Activated CD4-positive, alpha-beta T cell treated with anti-CD3 and anti-CD28 coated beads, Interleukin-2, Interleukin-6, amounts not matched to agents 100 ng/mL and 50 ng/mL, durations not matched to agents 16 hours and 8 hours (primary cell): ENCODE data around the gene UBR3.
"Not testable (repeated sequence)": the region's sequence is repeated elsewhere in the genome, so short reads cannot be mapped to it uniquely, and the experiment has no call there.

Experiments
- DNase-seq: peaks from one replicate; pipeline ENCODE4 v3.0.0-alpha.2; 2020

UBR3 gene

DNA sequence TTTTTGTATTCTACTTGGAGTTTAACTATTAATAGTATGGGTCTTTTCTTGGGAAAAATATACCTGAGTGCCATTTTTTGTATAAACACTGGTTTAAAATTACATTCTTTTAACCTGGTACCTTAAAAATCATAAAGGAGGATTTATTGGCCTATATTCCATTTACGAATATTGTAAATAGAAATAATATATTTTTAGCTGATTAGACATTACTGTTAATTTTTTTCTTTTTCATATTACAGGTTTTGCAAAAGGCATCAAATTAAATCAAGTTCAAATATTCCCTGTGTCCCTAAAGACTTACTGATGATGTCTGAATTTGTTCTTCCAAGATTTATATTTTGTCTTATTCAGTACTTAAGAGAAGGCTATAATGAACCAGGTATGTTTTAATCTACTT is 44.7 kb downstream of the UBR3 start:
- no peak for DNase-seq

DNA sequence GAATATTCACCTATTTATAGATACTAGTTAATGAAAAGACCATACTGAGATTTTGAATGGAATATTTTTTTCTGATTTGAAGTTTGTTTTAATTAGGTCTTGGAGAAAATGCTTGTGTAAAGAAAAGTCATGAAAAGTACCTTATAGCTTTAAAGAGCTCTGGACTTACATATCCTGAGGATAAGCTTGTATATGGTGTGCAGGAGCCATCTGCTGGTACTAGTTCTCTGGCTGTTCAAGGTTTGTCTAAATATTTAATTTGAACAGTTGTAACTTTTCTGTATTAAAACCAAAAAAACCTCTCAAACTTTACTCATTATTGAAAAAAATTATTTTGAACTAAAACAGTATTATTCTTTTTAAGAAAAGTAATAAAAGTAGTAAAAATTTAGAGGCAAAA is 50.1 kb downstream of the UBR3 start:
- DNase-seq = no peak

DNA sequence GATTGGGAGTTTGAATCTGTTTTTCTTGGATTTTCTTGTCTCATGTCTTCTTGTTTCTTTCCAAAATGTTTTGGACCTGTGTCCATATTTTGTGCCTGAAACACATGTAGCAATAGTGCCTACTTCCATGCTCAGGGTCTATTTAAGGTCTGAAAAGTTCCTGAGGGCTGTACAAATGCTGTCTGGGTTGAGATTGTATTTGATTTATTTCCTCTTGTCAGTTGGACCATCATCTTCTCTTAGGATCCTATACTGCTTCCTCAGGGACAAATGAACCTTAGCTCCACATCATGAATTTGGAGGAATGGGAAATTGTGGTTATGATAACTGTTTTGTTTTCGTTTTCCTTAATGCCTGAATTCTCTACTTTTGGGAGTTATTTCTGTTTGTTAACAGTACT is 59.9 kb downstream of the UBR3 start:
- no peak for DNase-seq

DNA sequence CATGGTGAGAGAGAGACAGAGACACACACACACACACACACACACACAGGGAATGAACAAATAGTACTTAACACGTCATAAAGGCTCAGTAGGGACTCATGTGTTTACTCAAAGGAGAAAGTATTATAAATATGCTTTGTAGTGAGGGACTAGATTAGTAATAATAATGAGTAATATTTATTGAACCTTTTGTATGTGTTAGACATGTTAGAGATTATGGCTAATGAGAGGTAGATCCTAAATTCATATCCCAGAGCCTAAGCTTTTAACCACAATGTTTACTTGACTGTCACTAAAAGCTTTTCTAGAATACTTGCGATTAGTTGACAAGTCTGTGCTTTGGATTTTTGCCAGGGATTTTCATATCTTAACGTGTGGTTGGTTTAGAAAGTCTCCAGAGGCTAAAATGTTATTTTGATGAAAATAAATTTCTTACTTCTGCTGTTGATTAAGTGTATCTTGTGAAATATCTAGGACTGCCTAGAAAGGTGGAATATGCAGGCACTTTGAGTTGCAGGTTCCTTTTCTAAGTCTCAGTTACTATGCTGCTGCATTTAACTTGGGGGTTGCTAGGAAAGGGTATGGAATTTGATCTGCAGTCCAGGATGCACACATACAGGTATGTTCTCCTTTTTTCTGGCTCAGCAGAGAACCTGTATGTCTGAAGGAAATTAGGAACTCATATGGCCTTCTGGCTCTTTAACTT is 64.5 kb downstream of the UBR3 start:
- DNase-seq = no peak

DNA sequence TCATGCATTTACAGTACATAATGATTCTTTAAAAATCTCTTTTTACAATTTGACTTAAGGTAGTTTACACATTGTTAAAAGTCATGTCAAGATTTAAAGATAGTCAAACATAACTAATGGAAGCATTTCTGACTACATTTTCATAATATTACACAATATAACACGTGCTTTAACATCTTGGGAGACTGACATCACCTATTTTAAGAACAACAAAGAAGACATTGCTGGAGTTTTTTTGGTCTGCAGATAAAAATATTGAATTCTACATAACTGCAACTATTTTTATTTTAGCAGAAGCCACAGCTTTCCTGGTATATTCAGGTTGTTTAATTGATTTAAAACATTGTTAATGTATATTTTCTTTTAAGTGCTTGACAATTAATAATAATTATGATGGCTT is 65.7 kb downstream of the UBR3 start:
- DNase-seq = no peak

DNA sequence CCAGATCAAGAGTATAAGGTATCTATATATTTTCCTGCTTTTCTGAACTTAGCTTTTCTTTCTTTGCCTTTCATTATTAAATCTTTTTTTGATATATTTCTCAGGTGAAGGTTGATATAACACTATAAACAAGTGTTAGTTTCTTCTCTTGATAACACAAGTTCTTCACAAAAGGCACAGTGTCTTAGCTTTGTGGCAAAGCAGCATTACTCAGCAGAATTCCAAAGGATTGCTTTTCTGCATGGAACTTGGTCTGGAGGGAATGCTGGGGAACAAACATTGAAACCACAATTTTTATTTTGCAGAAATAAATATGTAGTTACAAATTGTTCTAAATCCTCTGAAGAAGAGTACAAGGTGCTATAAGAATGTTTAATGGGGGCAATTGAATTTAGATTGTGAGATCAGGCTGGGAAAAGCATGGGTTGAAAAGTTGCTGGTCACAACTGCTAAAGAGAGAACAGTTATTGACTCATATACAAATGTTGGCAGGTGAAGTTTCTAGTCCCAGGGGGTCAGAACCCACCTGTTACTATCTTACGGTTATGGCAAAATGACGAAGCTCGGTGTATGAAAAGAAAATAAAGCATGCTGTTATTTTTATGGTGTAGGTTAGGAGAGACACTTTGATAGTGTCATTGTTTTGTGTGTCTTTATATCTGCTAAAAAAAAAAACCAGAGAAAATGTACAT is 68.2 kb downstream of the UBR3 start:
- DNase-seq = no peak

DNA sequence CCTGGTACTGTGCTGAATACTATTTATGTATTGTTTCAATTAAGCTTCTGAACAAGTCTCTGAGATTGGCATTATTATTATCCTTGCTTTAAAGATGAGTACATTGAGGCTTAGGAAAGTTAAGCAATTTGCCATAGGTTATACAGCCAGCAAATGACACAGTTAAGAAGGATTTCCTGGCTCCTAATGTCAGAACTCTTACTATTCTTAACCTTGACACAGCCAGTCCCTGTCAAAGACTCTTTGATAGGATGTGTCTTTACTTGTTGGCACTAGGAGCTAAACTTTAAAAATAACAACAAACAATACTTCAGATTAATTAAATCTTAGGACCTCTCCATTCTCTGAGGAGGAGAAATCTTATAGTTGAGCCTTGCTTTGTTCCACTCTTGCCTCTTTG is 70.6 kb downstream of the UBR3 start:
- no peak for DNase-seq

DNA sequence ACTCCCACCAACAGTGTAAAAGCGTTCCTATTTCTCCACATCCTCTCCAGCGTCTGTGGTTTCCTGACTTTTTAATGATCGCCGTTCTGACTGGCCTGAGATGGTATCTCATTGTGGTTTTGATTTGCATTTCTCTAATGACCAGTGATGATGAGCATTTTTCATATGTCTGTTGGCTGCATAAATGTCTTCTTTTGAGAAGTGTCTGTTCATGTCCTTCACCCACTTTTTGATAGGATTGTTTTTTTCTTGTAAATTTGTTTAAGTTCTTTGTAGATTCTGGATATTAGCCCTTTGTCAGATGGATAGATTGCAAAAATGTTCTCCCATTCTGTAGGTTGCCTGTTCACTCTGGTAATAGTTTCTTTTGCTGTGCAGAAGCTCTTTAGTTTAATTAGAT is 72.8 kb downstream of the UBR3 start:
- not testable (repeated sequence) for DNase-seq

DNA sequence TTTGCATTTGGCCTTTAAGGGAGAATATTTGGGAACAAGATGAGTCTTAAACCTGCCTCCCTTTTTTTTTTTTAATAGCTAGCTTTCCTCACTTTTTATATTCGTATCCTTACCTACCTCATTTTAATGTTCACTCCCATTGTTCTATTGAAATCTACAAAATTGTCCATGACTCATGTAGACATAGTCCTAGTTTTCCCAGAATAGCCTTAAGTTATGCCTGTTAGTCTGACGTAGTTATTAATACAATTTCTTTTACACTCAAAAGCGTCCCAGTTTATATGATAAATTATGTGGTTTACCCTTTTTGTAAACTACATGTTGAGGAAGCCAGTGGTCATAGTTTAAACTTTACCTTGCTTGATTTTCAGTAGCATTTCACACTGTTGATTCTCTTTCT is 73.4 kb downstream of the UBR3 start:
- DNase-seq = no peak

DNA sequence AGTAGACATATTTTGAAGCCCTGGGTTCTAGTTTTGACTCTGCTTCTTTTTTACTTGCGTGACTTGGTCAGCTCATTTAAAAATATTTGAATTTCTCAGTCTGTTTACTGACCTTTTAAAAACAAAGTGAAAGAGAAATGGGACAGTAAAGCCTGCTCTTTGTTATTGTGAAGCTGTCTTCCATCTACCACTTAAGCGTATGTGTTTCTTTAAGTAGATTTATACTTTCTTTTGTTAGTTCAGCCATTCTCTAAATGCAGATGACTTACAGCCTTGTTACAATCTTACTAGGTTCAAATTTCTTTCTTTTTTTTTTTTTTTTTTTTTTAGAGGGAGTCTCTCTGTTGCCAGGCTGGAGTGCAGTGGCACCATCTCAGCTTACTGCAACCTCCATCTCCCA is 79.5 kb downstream of the UBR3 start:
- DNase-seq = no peak

DNA sequence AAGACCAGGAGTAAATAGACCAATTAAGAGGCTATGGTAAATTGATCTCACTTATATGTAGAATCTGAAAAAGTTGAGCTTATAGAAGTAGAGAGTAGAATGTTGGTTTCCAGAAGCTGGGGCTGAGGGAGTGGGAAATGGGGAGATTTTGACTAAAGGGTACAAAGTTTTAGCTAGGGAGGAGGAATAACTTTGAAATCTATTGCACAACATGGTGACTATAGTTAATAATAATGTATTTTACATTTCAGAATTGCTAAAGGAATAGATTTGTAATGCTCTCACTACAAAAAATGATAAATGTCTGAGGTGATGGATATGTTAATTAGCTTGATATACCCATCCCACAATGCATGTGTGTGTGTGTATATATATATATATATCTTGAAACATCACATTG is 82.1 kb downstream of the UBR3 start:
- no peak for DNase-seq

DNA sequence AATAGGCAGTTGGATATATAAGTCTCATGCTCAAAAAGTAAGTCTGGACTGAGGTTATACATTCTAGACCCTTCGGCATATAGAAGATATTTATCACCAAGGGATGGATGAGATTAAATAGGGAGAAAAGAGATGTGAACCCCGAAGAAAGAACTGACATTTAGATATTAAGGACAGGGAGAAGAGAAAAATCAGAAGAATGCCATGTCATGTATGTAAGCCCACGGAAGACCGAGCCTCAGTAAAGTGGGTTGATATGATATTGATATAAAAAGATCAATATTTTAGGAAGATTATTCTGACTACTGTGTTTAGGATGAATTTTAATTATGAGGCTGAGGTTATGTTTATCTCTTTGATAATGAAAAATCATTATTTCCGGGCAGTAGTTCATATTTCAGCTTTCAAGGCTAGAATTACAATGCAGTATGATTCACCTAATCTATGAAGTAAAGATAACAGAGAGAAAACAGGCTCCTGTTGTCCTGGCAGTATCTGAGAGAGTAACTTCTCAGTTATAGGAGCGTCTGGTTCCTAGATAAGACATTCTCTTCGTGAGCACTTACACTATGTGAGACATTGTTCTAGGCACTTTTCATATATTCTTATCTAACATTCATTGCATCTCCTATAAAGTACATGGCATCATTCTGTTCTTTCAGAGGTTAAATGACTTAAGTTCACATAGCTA is 83.0 kb downstream of the UBR3 start:
- no peak for DNase-seq

DNA sequence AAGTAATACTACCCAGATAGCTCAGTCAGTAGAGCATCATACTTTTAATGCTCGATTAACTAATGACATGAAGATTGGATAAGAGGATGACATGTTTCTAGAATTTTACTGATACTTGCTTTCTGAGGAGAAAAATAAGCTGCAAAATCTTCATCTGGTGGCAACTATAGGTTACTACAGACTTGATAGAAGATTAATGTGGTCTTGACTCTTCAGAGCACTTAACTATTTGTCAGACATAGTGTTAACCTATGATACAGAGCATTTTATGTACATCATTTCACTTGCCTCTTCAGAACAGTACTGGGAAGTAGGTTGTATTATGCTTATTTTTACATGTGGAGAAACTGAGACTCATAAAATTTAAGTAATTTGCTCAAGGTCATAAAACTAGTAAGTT is 83.9 kb downstream of the UBR3 start:
- DNase-seq = no peak

DNA sequence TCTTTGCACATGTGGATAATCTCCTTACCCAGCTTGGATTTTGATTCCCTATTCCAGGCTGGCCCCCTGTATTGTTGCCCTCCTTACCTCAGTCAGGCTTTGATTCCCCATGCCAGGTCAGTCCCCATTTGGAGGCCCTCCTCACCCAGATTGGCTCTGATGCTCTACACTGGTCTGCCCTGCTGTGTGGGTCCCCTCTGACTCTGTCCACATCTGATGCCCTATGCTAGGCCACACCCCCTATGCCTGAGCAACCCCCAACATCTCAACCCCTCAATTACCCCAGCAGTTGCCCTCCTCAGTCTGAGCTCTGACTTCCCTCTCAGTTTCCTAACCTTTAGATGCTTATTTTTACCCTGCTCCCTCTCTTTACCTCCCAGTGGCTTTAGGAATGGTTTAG is 89.4 kb downstream of the UBR3 start:
- no peak for DNase-seq

DNA sequence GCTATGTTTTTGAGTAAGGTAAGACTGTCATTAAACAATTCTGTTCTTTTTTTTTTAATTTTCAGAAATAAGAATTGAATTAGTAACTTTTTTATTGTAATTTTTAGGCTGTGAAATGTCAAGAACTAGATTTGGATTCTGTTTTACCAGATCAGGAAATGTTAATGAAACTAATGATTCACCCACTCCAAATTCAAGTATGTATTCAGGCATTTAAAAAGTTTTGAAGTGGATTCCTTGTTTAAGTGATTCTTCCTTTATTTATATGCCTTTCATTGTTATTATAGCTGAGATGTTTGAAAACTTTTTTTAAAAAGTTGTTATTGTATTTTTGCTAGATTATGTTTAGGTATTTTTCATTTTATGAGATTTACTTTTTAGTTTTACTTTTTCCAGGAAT is 96.7 kb downstream of the UBR3 start:
- no peak for DNase-seq

DNA sequence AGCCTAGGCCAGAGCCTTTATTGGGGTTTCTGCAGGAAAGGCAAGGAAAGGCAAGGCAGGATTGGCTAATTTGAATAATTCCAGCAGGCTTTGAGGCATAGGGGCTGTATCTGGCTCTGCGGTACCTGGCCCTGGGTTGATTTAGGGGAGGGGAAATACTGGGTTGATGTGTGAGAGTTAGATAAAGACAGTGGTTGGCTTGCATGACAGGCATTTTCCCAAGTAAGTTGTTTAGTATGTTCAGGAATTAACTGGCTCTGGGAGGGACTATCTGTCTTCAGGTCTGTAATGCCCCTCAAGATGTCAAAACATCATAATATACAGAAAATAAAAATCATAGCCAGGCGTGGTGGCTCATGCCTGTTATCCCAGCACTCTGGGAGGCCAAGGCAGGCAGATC is 98.7 kb downstream of the UBR3 start:
- no peak for DNase-seq

DNA sequence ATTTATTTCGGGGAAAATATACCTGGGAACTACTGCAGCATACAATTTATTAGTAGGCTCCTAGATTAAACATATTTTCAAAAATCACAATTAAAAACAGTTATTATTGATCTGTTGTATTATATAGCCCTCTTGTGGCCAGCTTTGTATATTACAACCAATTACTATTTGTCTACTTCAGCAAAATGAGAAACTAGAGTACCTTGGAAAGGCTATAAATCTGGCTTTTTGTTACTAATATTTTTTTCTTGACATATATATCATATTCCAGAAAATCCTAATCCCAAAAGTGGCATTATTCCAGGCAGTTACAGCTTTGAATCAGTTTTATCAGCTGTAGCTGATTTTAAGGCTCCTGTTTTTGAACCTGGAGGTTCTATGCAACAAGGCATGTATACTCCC is 101.2 kb downstream of the UBR3 start:
- peak; percentile 46 for DNase-seq

DNA sequence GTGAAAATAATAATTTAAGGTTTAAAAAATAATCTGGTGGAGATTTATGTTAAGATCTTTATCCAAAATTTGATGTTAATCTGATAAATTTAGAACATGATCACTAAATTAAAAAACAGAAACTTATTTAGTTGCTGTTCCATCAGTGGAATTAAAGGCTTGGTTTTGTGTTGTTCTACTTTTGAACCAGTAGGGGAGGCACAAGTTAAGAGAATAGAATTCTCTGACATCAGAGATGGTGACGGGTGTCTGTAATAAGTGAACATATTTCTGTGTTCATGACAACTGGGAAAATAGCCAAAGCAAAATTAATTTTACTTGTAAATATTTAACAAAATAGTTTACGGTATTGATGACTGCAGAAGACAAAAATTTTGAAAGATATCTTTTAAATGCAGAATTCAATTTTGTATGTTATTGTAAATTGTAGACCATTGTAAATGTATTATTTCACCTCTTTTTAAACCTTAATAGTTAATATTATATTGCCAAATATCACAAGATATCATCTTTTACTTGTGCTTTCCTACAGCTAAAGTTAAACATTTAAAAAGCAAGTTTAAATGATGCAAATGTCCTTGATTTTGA is 106.0 kb downstream of the UBR3 start:
- peak; percentile 30 for DNase-seq

DNA sequence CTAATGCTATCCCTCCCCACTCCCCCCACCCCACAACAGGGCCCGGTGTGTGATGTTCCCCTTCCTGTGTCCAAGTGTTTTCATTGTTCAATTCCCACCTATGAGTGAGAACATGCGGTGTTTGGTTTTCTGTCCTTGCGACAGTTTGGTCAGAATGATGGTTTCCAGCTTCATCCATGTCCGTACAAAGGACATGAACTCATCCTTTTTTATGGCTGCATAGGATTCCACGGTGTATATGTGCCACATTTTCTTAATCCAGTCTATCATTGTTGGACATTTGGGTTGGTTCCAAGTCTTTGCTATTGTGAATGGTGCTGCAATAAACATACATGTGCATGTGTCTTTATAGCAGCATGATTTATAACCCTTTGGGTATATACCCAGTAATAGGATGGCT is 109.4 kb downstream of the UBR3 start:
- DNase-seq = not testable (repeated sequence)

DNA sequence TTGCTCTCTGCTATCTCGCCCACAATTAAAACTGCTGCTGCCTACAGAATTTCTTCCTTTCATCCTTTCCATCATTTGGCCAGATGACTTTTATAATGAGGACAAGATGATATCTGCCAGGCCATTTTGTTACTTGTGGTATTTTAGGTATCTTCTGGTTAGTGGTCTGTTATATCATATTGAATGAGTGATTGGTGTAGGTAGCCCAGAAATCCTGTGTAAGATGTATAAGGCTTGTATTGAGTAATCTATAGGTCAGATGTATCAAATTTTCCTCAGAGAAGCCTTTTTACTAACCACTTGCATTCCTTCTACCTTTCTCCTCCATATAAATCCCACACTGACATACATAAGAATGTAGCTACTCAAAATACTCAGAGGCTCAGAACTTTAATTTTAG is 118.3 kb downstream of the UBR3 start:
- DNase-seq = no peak

DNA sequence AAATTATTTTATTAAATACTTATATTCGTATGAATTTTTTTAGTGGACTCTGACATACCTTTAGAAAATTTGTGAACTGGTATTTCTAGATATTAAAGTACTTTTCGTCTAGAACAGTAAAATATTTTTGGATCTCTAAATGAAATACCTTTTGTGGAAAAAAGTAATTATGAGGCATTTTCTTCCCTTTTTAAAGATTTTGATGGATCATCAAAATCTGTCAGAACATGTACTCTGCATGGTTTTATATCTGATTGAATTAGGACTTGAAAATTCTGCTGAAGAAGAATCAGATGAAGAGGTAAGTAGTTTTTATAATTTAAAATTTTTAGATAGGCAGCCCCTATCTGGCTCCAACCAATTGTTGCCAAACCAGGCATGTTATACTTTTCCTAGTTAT is 118.8 kb downstream of the UBR3 start:
- DNase-seq = no peak

DNA sequence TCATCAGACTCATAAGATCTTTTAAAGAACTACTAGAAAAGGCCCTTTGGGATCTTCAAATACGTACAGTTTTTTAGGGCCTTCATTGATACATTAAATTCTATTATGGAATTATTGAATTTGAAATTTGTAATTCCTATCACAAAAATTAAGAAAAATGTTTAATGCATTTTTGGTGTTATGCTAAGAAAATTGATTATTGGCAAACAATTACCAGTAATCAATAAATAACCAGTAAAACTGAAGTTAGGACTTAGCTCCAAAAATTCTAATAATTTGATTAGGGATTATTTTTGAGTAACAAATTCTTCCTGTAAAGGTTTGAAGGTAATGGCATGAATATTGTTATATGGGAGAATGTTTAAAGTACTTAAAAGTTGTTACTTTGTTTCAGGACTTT is 119.3 kb downstream of the UBR3 start:
- no peak for DNase-seq

DNA sequence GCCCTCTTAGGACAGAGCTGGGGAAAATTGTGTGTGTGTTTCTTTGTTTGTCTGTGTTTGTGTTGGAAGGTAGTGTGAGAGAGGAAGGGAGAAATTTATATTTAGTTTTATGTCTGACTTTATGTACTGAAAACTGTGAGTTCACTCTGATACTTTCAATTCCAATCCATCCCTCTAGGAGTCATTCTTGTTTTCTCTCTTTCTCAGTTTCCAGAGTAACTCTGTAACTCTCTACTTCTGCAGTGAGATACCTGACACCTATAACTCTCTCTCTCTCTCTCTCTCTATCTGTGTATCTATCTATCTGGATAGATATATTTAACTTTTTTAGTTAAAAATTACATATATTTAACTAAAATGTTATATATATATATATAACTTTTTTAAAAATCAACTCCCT is 128.7 kb downstream of the UBR3 start:
- DNase-seq = no peak

DNA sequence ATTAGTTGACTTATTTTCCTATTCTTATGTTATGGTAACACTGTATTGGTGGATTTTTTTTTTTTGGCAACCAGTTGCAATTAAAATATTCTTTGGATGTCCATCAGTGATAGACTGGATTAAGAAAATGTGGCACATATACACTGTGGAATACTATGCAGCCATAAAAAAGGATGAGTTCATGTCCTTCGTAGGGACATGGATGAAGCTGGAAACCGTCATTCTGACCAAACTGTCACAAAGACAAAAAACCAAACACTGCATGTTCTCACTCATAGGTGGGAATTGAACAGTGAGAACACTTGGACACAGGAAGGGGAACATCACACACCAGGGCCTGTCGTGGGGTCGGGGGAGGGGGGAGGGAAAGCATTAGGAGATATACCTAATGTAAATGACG is 130.0 kb downstream of the UBR3 start:
- not testable (repeated sequence) for DNase-seq
